Measurements from ENCODE around the gene TNFRSF1B.
A peak's percentile ranks its signal among the peaks of the same experiment; 100 is the strongest.

Gene TNFRSF1B

GRCh38 chr1:12161662-12162458 is 4.9 kb upstream of the TNFRSF1B start (continued):
- TF ChIP-seq ZNF280C (tag by site-specific recombination; IDR thresholded peaks at IDR 0.05) (no peak), FEZF1 (tag by site-specific recombination; IDR thresholded peaks at IDR 0.05) (peak; percentile 73), ZNF404 (tag by site-specific recombination; IDR thresholded peaks at IDR 0.05) (no peak), HOXD13 (CRISPR knock-in tag; IDR thresholded peaks at IDR 0.05; ENCODE audit: borderline replicate concordance) (no peak; the same call in 1 of the 2 replicates), IKZF3 (tag by site-specific recombination; IDR thresholded peaks at IDR 0.05) (peak; percentile 35; the same call in 1 of the 2 replicates), KLF10 (tag by site-specific recombination; IDR thresholded peaks at IDR 0.05) (no peak), ZEB2 (tag by site-specific recombination; IDR thresholded peaks at IDR 0.05) (peak; percentile 75), ATF2 (tag by site-specific recombination; IDR thresholded peaks at IDR 0.05; ENCODE audit: low read depth) (no peak), ZNF221 (tag by site-specific recombination; IDR thresholded peaks at IDR 0.05; ENCODE audit: borderline replicate concordance) (no peak), ZNF692 (tag by site-specific recombination; IDR thresholded peaks at IDR 0.05) (peak; percentile 58; the same call in 1 of the 2 replicates), ZNF660 (tag by site-specific recombination; IDR thresholded peaks at IDR 0.05) (peak; percentile 89), ZNF843 (tag by site-specific recombination; IDR thresholded peaks at IDR 0.05) (0 out of 2 replicates have a peak, but pooled peaks have one; percentile 34), ZBTB6 (tag by site-specific recombination; IDR thresholded peaks at IDR 0.05) (no peak), GFI1B (tag by site-specific recombination; IDR thresholded peaks at IDR 0.05) (peak; percentile 54; the same call in 1 of the 2 replicates), ZNF658 (tag by site-specific recombination; IDR thresholded peaks at IDR 0.05) (no peak), GLIS1 (tag by site-specific recombination; IDR thresholded peaks at IDR 0.05) (peak; percentile 23; the same call in 1 of the 2 replicates), KLF8 (tag by site-specific recombination; IDR thresholded peaks at IDR 0.05) (0 out of 2 replicates have a peak, but pooled peaks have one; percentile 41), ZBTB21 (tag by site-specific recombination; IDR thresholded peaks at IDR 0.05) (0 out of 2 replicates have a peak, but pooled peaks have one; percentile 33), YY2 (tag by site-specific recombination; IDR thresholded peaks at IDR 0.05) (no peak), ZBTB10 (tag by site-specific recombination; IDR thresholded peaks at IDR 0.05) (no peak), ZNF513 (tag by site-specific recombination; IDR thresholded peaks at IDR 0.05) (no peak), TCF7L2 (IDR thresholded peaks at IDR 0.05; ENCODE audit: borderline replicate concordance, low read depth, low read length) (no peak), ZNF629 (tag by site-specific recombination; IDR thresholded peaks at IDR 0.05) (peak; percentile 81), ZNF571 (tag by site-specific recombination; IDR thresholded peaks at IDR 0.05) (no peak), ZNF626 (tag by site-specific recombination; IDR thresholded peaks at IDR 0.05) (no peak), ZNF366 (tag by site-specific recombination; conservative IDR thresholded peaks at IDR 0.05) (peak; percentile 75), ZNF362 (tag by site-specific recombination; IDR thresholded peaks at IDR 0.05) (no peak), ZNF214 (tag by site-specific recombination; IDR thresholded peaks at IDR 0.05; ENCODE audit: borderline replicate concordance) (no peak)

Measured in HEK293 (cell line).